NB4 (cell line): ENCODE measurements around the gene DIP2C.

ENCODE experiments used
- DNase-seq: peaks from one replicate; pipeline ENCODE4 v3.0.0; 2010; ENCODE audit warnings: low read depth
- H3K4me3 ChIP-seq: one replicate; pipeline ENCODE4 v1.5.1; 2011; ENCODE audit warnings: mild to moderate bottlenecking, low read depth, low read length, moderate library complexity
- CTCF ChIP-seq: IDR thresholded peaks from one replicate; pipeline ENCODE4 v1.5.1; 2012; ENCODE audit warnings: low read depth, low read length
- MAX ChIP-seq: IDR thresholded peaks from 2 replicates; pipeline ENCODE4 v1.6.1; 2011; ENCODE audit warnings: low read depth, low read length
- MYC ChIP-seq: IDR thresholded peaks from 2 replicates; pipeline ENCODE4 v1.6.1; 2011; ENCODE audit warnings: low read depth, low read length
- POLR2A ChIP-seq: IDR thresholded peaks from 2 replicates; pipeline ENCODE4 v1.6.1; 2011; ENCODE audit warnings: mild to moderate bottlenecking; ENCODE audit not compliant: insufficient read length; ENCODE audit errors: extremely low read depth

The DIP2C gene

GRCh38 chr10:541041-541440 is 148.4 kb downstream of the DIP2C start:
- no peak overlapping the region for H3K4me3 ChIP-seq
- DNase-seq: no peak
- no peak for TF ChIP-seq MYC

DNA sequence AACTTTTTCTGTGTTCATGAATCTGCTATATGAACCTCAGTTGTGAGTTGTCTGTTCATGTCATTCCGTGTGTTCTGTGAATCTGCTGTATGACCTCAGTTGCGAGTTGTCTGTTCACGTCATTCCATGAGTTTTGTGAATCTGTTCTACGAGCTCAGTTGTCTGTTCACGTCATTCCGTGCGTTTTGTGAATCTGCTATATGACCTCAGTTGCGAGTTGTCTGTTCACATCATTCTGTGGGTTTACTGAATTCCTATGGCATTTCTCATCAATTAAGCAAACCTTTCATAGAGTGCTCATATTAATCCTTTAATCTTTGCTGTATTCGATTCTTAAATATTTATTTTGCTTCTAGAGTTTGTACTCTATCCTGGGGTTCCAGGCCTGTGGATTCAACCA is 150.6 kb downstream of the DIP2C start:
- no peak for TF ChIP-seq CTCF
- DNase-seq: no peak
- no peak overlapping the region for H3K4me3 ChIP-seq

DNA sequence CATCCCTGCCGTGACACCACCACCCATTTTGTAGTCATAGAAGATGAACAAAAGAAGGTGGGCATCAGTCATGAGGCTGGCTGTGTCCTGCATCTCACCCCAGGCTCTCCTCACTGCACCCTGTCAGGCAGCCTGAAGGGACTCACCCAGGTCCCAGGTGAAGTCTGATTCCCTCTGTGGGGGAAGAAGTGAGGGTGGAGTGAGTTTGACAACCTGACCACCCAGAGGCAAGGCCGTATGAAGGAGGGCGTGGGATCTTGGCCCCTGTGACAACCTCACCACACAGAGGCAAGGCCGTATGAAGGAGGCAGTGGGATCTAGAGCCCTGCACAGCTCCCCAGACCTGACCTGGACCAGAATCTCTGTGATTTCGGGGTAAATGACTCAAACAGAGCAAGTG is 152.5 kb downstream of the DIP2C start:
- H3K4me3 ChIP-seq: no peak overlapping the region
- TF ChIP-seq POLR2A: no peak
- TF ChIP-seq MAX: no peak
- no peak for TF ChIP-seq MYC
- no peak for TF ChIP-seq CTCF
- DNase-seq: no peak

- no peak overlapping the region for H3K4me3 ChIP-seq
- no peak for DNase-seq
These were observed 153.0 kb downstream of the DIP2C start for GRCh38 chr10:536371-536925.

GRCh38 chr10:535952-536351 is 153.5 kb downstream of the DIP2C start:
- H3K4me3 ChIP-seq: no peak overlapping the region
- DNase-seq: no peak
- no peak for TF ChIP-seq POLR2A
- TF ChIP-seq CTCF: no peak
- TF ChIP-seq MAX: no peak

More at GRCh38 chr10:536371-536925, 153.0 kb downstream of the DIP2C start:
- no peak for TF ChIP-seq MYC
- no peak for TF ChIP-seq CTCF
- no peak for TF ChIP-seq POLR2A
- no peak for TF ChIP-seq MAX

DNA sequence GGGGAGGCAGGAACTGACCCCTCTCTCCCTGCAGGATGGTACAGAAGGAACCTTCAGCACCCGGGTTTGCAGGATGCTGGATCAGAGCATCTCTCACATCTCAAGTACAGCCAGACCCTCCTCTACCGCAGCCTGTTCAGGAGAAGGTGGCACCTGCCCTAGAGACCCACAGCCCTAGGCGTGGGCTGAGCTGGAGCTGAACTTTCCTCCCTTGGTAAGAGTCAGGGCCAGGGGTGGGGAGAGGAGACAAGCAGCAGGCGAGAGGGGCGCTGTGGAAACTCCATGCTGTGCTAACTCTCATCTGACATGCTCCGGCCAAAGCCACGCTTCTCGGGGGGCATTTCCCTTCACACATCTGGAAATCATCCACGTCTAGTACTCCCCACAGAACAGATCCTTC is 154.4 kb downstream of the DIP2C start:
- no peak for DNase-seq
- TF ChIP-seq MYC (no peak), MAX (no peak), POLR2A (no peak), CTCF (no peak)
- H3K4me3 ChIP-seq: no peak overlapping the region
